HepG2 (cell line): Measurements from ENCODE around the gene GAD1. TPM values are rescaled to one million over a fixed set of nuclear protein-coding genes. Genes with fewer than 3 reads are reported as not detected.

ENCODE experiments used
- ATAC-seq: fragments of 200-7000 bp; cut with Tn5 transposase; 3 replicates; pipeline ENCODE4 v1.9.1; 2020; ENCODE audit warnings: mild to moderate bottlenecking, moderate library complexity
- BruUV-seq: library from RNA; stranded (reverse); fragments of 400-500 nt; replicated peaks from 2 replicates; lab custom pipeline; 2021; lab: Mats Ljungman, UMichigan
- CTCF ChIA-PET: fragments of 300-600 bp; formaldehyde crosslinking; extraction: SDS; loops from one replicate; lab custom pipeline; 2021; ENCODE audit warnings: low total read pairs, inconsistent platforms, low intra/inter-chr PET ratio; lab: Yijun Ruan, JAX
- POLR2A ChIA-PET: fragments of 350-600 bp; sonication (Branson Sonifier 250); formaldehyde crosslinking; loops from one replicate; lab custom pipeline; 2020; ENCODE audit warnings: antibody characterized with exemption, inconsistent platforms; lab: Yijun Ruan, JAX
- DNase-seq: peaks from one replicate; pipeline ENCODE4 v3.0.0-alpha.2; 2015; ENCODE audit warnings: low spot score
- FAIRE-seq: peaks from 3 replicates; lab custom pipeline; 2011; peaks lifted over from hg19 to GRCh38; lab: Jason Lieb, UNC
- H2AFZ ChIP-seq: one replicate; pipeline ENCODE4 v1.6.1; 2011; ENCODE audit warnings: low read length, inconsistent platforms
- H3K27ac ChIP-seq: fragments of 300-600 bp; 3 replicates; pipeline ENCODE4 v1.8.0; 2011; ENCODE audit warnings: mixed run types, mild to moderate bottlenecking, mixed read lengths, low read length, inconsistent platforms; ENCODE audit not compliant: insufficient read depth; ENCODE audit errors: extremely low read length
- H3K27me3 ChIP-seq, 2 experiments: fragments of 200-600 bp in 1 of 2; 2 replicates in 1 of 2; 3 replicates in 1 of 2; pipeline versions ENCODE4 v1.6.0 to v1.8.0; 2011; ENCODE audit warnings: low read length in 2 of 2, mild to moderate bottlenecking in 2 of 2, moderate library complexity in 2 of 2, inconsistent platforms in 1 of 2; ENCODE audit not compliant: insufficient read depth in 2 of 2, control insufficient read depth in 1 of 2
- H3K36me3 ChIP-seq, 2 experiments: fragments of 200-600 bp in 1 of 2; replicated peaks in 1 of 2; 2 replicates in 1 of 2; 3 replicates in 1 of 2; pipeline versions ENCODE4 v1.5.1 to v1.8.0; 2011; ENCODE audit warnings: low read length in 2 of 2, inconsistent platforms in 1 of 2; ENCODE audit not compliant: insufficient read depth in 2 of 2, control insufficient read depth in 1 of 2
- H3K4me1 ChIP-seq: 2 replicates; pipeline ENCODE4 v1.5.1; 2012; ENCODE audit warnings: low read length, inconsistent platforms; ENCODE audit not compliant: insufficient read depth
- H3K4me2 ChIP-seq: 2 replicates; pipeline ENCODE4 v1.6.0; 2011; ENCODE audit warnings: low read depth, low read length, inconsistent platforms
- H3K4me3 ChIP-seq, 3 experiments: fragments of 200-600 bp in 1 of 3; sonication (generic), shearing (Covaris generic) in 1 of 3; replicated peaks in 1 of 3; 2 replicates each; pipeline ENCODE4 v1.5.1; 2011 to 2016; ENCODE audit warnings: low read length in 3 of 3, inconsistent platforms in 2 of 3, low read depth in 2 of 3, mild to moderate bottlenecking in 2 of 3, control low read depth in 1 of 3, mixed read lengths in 1 of 3; ENCODE audit not compliant: insufficient read depth in 1 of 3
- H3K79me2 ChIP-seq: one replicate; pipeline ENCODE4 v1.6.1; 2011; ENCODE audit warnings: low read length, inconsistent platforms; ENCODE audit not compliant: insufficient read depth
- H3K9ac ChIP-seq: 2 replicates; pipeline ENCODE4 v1.6.0; 2011; ENCODE audit warnings: mild to moderate bottlenecking, low read depth, low read length, inconsistent platforms; ENCODE audit not compliant: insufficient read depth
- H3K9me3 ChIP-seq: 2 replicates; pipeline ENCODE4 v1.5.1; 2012; ENCODE audit warnings: mild to moderate bottlenecking, low read length
- H4K20me1 ChIP-seq: 2 replicates; pipeline ENCODE4 v1.6.0; 2011; ENCODE audit warnings: inconsistent platforms, mild to moderate bottlenecking, low read length, moderate library complexity; ENCODE audit not compliant: insufficient read depth
- ASH2L ChIP-seq: fragments of 300-600, 200-600 bp; sonication (generic); IDR thresholded peaks from 2 replicates; pipeline ENCODE4 v1.7.0; 2017; ENCODE audit warnings: low read depth, mild to moderate bottlenecking, moderate library complexity, mixed read lengths, low read length; ENCODE audit not compliant: insufficient read length
- CENPT ChIP-seq: sonication (generic); formaldehyde crosslinking; IDR thresholded peaks from 2 replicates; pipeline ENCODE4 v1.8.0; 2022; ENCODE audit warnings: low read depth, mild to moderate bottlenecking, moderate library complexity, missing genetic modification reagents
- ELF1 ChIP-seq: sonication (generic); formaldehyde crosslinking; IDR thresholded peaks from 2 replicates; pipeline ENCODE4 v1.4.0; 2020; ENCODE audit warnings: missing genetic modification reagents
- MAFK ChIP-seq, 2 experiments: IDR thresholded peaks in 1 of 2; conservative IDR thresholded peaks in 1 of 2; 2 replicates each; pipeline ENCODE4 v1.6.1; 2011; ENCODE audit warnings: improper control_type of control experiment in 2 of 2, low read length in 2 of 2
- MEIS2 ChIP-seq: sonication (generic); formaldehyde crosslinking; IDR thresholded peaks from 2 replicates; pipeline ENCODE4 v1.9.0; 2021; ENCODE audit warnings: mild to moderate bottlenecking, missing genetic modification reagents
- NFE2 ChIP-seq: sonication (generic); formaldehyde crosslinking; IDR thresholded peaks from 2 replicates; pipeline ENCODE4 v1.4.0; 2020; ENCODE audit warnings: missing genetic modification reagents
- PAX8 ChIP-seq: sonication (generic); formaldehyde crosslinking; IDR thresholded peaks from 2 replicates; pipeline ENCODE4 v1.8.0; 2022; ENCODE audit warnings: mild to moderate bottlenecking, missing genetic modification reagents, borderline replicate concordance
- PHF5A ChIP-seq: IDR thresholded peaks from one replicate; pipeline ENCODE4 v1.6.1; 2018; ENCODE audit warnings: low read depth, missing genetic modification reagents; ENCODE audit not compliant: unreplicated experiment
- RARG ChIP-seq: sonication (generic); formaldehyde crosslinking; IDR thresholded peaks from 2 replicates; pipeline ENCODE4 v1.4.0; 2020; ENCODE audit warnings: low read depth, mild to moderate bottlenecking, missing genetic modification reagents
- SMAD9 ChIP-seq: sonication (generic); formaldehyde crosslinking; IDR thresholded peaks from 2 replicates; pipeline ENCODE4 v1.5.1; 2020; ENCODE audit warnings: mild to moderate bottlenecking, missing genetic modification reagents
- ZBTB14 ChIP-seq: sonication (generic); formaldehyde crosslinking; IDR thresholded peaks from 2 replicates; pipeline ENCODE4 v1.4.0; 2020; ENCODE audit warnings: missing genetic modification reagents
- ZBTB39 ChIP-seq: sonication (generic); formaldehyde crosslinking; IDR thresholded peaks from 2 replicates; pipeline ENCODE4 v1.5.0; 2020; ENCODE audit warnings: missing genetic modification reagents
- ZNF296 ChIP-seq: sonication (generic); formaldehyde crosslinking; conservative IDR thresholded peaks from 2 replicates; pipeline ENCODE4 v1.5.0; 2020; ENCODE audit warnings: mild to moderate bottlenecking, missing genetic modification reagents
- ZNF839 ChIP-seq: sonication (generic); formaldehyde crosslinking; IDR thresholded peaks from 2 replicates; pipeline ENCODE4 v1.4.0; 2020; ENCODE audit warnings: missing genetic modification reagents, mild to moderate bottlenecking, borderline replicate concordance
- WGBS: methylation state at CpG from one replicate; pipeline ENCODE4 v1.1.6; 2017; ENCODE audit warnings: low lambda C conversion rate; 5-methylcytosine and 5-hydroxymethylcytosine counted together
- in situ Hi-C: cut with HindIII; loops from 2 replicates; pipeline ENCODE4 v1.10.0; 2017; ENCODE audit warnings: low pct_unique_long_range_greater_than_20kb; ENCODE audit not compliant: extremely low pct_ligation_motif_present
- intact Hi-C: fragments of 100-400 bp; cut with micrococcal nuclease; formaldehyde crosslinking; loops from one replicate; pipeline ENCODE4 v1.10.0; 2022; ENCODE audit not compliant: unreplicated experiment
- polyA plus RNA-seq, 8 experiments: library from polyadenylated mRNA; depleted of rRNA in 3 of 8; stranded (reverse) in 7 of 8; unstranded in 1 of 8; fragments of >200 nt; fragmentation: Illumina TruSeq in 4 of 8; extraction: Trizol in 4 of 8; gene quantifications; 2 replicates each; pipeline versions ENCODE4 v1.2.1 to v1.2.3, GENCODE V29; 2011 to 2016; ENCODE audit warnings: low read depth in 4 of 8, missing spikeins in 1 of 8, mixed read lengths in 1 of 8; ENCODE audit not compliant: insufficient read depth in 1 of 8
- total RNA-seq, 5 experiments: library from RNA; depleted of rRNA; stranded (reverse); fragments of >200 nt; fragmentation: Illumina TruSeq; extraction: Trizol; gene quantifications; 2 replicates each; pipeline ENCODE4 v1.2.3, GENCODE V29; 2016; ENCODE audit warnings: low read depth in 1 of 5

The GAD1 gene
- total and polyA plus RNA-seq, 2 of the 13 experiments (the other 11 are each of a cell fraction or from before 2014, with no cell fraction given) = 0.09 to 0.13 TPM

GRCh38 chr2:170821531-170822289 is 5.0 kb downstream of the GAD1 start:
- Histone ChIP-seq H3K27me3 (peaks cover 15 to 61% of the 10 kb centered on the region in 2 experiments), H2AFZ (no peak overlapping the region), H3K27ac (no peak overlapping the region), H3K4me1 (peaks cover 12% of the 10 kb centered on the region), H3K9ac (no peak overlapping the region), H3K36me3 (no peaks in the 10 kb centered on the region), H3K4me2 (no peak overlapping the region), H4K20me1 (no peaks in the 10 kb centered on the region; the same call in 1 of the 2 replicates), H3K79me2 (no peaks in the 10 kb centered on the region), H3K9me3 (no peaks in the 10 kb centered on the region), H3K4me3 (no peak overlapping the region)
- in situ Hi-C loops = no loop called here
- FAIRE-seq = no peak
- no peak for ATAC-seq
- BruUV-seq = no TSS peak
- 77% methylated on average over 24 of the region's 40 CpGs for WGBS
- ChIA-PET POLR2A (no interaction called here), CTCF (no interaction called here)
- no peak for DNase-seq
- no peak for TF ChIP-seq MEIS2 (CRISPR knock-in tag)
- TF ChIP-seq MAFK (conservative IDR thresholded peaks at IDR 0.05 in 1 of 2, IDR thresholded peaks at IDR 0.05 in 1 of 2; ENCODE audit: low read length in 2 of 2) = no peak
- TF ChIP-seq ZNF296 (CRISPR knock-in tag) = no peak
- no peak for TF ChIP-seq RARG (CRISPR knock-in tag)
- TF ChIP-seq SMAD9 (CRISPR knock-in tag) = no peak
- TF ChIP-seq NFE2 (CRISPR knock-in tag) = no peak
- no peak for TF ChIP-seq PHF5A
- no peak for TF ChIP-seq ASH2L
- no peak for TF ChIP-seq ZBTB39 (CRISPR knock-in tag)
- no peak for TF ChIP-seq CENPT
- TF ChIP-seq ZBTB14 (CRISPR knock-in tag) = no peak
- no peak for TF ChIP-seq ZNF839 (CRISPR knock-in tag)
- TF ChIP-seq PAX8 (CRISPR knock-in tag) = no peak
- TF ChIP-seq ELF1 (CRISPR knock-in tag) = no peak
- intact Hi-C loops = no loop called here
